GM10266 (cell line): ENCODE results near the gene GPBAR1.

ENCODE experiments used
- DNase-seq: peaks from one replicate; pipeline ENCODE4 v3.0.0; 2012; ENCODE audit errors: extremely low spot score
- CTCF ChIP-seq: IDR thresholded peaks from 2 replicates; pipeline ENCODE4 v1.5.1; 2012; ENCODE audit warnings: mild to moderate bottlenecking, low read depth; ENCODE audit not compliant: control insufficient read depth, insufficient read depth; ENCODE audit errors: missing control alignments

Gene GPBAR1

GRCh38 chr2:218281449-218281848 is 20.6 kb downstream of the GPBAR1 start:
- DNase-seq = no peak
- no peak for TF ChIP-seq CTCF

GRCh38 chr2:218282173-218282991 is 21.6 kb downstream of the GPBAR1 start:
- no peak for TF ChIP-seq CTCF
- DNase-seq = no peak

GRCh38 chr2:218284106-218284811 is 23.4 kb downstream of the GPBAR1 start:
- no peak for TF ChIP-seq CTCF
- no peak for DNase-seq

- TF ChIP-seq CTCF = no peak
- DNase-seq = no peak
Measured at GRCh38 chr2:218285604-218286003, 24.8 kb downstream of the GPBAR1 start.

- TF ChIP-seq CTCF = no peak
- DNase-seq = peak; percentile 89
Measured at GRCh38 chr2:218286570-218287459, 26.0 kb downstream of the GPBAR1 start.

GRCh38 chr2:218289639-218290315 is 29.0 kb downstream of the GPBAR1 start:
- no peak for DNase-seq
- no peak for TF ChIP-seq CTCF
